HUDEP-2 (cell line): ENCODE results near the gene CDC42BPA.
"Not testable (repeated sequence)": the region's sequence is repeated elsewhere in the genome, so short reads cannot be mapped to it uniquely, and the experiment has no call there.

Experiments
- DNase-seq, 76 experiments: peaks; one replicate each; lab custom pipeline; 2025; ENCODE audit not compliant: unreplicated experiment in 76 of 76; lab: John Stamatoyannopoulos, UW

The CDC42BPA gene

GRCh38 chr1:226973898-226974543, 344.3 kb downstream of the CDC42BPA start:
- no peak for DNase-seq

- DNase-seq, result no peak
Observed at GRCh38 chr1:226973371-226973897, 344.9 kb downstream of the CDC42BPA start.

GRCh38 chr1:226972931-226973330, 345.4 kb downstream of the CDC42BPA start:
- no peak for DNase-seq

GRCh38 chr1:226971765-226972164, 346.5 kb downstream of the CDC42BPA start:
- DNase-seq, result no peak

- DNase-seq, result no peak
Observed at GRCh38 chr1:226967665-226968064, 350.6 kb downstream of the CDC42BPA start.

- DNase-seq, result no peak
Observed at GRCh38 chr1:226966683-226967082, 351.6 kb downstream of the CDC42BPA start.

GRCh38 chr1:226965581-226966440, 352.5 kb downstream of the CDC42BPA start:
- no peak for DNase-seq

GRCh38 chr1:226964611-226965486, 353.4 kb downstream of the CDC42BPA start:
- no peak for DNase-seq

GRCh38 chr1:226964068-226964425, 354.2 kb downstream of the CDC42BPA start:
- no peak for DNase-seq

- no peak for DNase-seq
Observed at GRCh38 chr1:226962421-226963391, 355.6 kb downstream of the CDC42BPA start.

GRCh38 chr1:226960944-226961765, 357.1 kb downstream of the CDC42BPA start:
- no peak for DNase-seq

- DNase-seq, result no peak
Observed at GRCh38 chr1:226960256-226960655, 358.0 kb downstream of the CDC42BPA start.

GRCh38 chr1:226958300-226958699, 360.0 kb downstream of the CDC42BPA start:
- DNase-seq, result no peak

- no peak for DNase-seq
Observed at GRCh38 chr1:226957714-226958113, 360.6 kb downstream of the CDC42BPA start.

GRCh38 chr1:226956942-226957713, 361.2 kb downstream of the CDC42BPA start:
- DNase-seq, result no peak

- not testable (repeated sequence) for DNase-seq
Observed at GRCh38 chr1:226955857-226956256, 362.4 kb downstream of the CDC42BPA start.

GRCh38 chr1:226954777-226955176, 363.5 kb downstream of the CDC42BPA start:
- DNase-seq, result no peak

- no peak for DNase-seq
Observed at GRCh38 chr1:226954337-226954736, 364.0 kb downstream of the CDC42BPA start.
